GM19239 (cell line): ENCODE results near the gene CNBP.
"Not testable (repeated sequence)": the region's sequence is repeated elsewhere in the genome, so short reads cannot be mapped to it uniquely, and the experiment has no call there.

ENCODE experiments used
- DNase-seq: peaks from one replicate; pipeline ENCODE4 v3.0.0; 2011; ENCODE audit warnings: low spot score; ENCODE audit not compliant: insufficient read length
- FAIRE-seq: peaks from 2 replicates; lab custom pipeline; 2011; peaks lifted over from hg19 to GRCh38; lab: Jason Lieb, UNC

CNBP gene

DNA sequence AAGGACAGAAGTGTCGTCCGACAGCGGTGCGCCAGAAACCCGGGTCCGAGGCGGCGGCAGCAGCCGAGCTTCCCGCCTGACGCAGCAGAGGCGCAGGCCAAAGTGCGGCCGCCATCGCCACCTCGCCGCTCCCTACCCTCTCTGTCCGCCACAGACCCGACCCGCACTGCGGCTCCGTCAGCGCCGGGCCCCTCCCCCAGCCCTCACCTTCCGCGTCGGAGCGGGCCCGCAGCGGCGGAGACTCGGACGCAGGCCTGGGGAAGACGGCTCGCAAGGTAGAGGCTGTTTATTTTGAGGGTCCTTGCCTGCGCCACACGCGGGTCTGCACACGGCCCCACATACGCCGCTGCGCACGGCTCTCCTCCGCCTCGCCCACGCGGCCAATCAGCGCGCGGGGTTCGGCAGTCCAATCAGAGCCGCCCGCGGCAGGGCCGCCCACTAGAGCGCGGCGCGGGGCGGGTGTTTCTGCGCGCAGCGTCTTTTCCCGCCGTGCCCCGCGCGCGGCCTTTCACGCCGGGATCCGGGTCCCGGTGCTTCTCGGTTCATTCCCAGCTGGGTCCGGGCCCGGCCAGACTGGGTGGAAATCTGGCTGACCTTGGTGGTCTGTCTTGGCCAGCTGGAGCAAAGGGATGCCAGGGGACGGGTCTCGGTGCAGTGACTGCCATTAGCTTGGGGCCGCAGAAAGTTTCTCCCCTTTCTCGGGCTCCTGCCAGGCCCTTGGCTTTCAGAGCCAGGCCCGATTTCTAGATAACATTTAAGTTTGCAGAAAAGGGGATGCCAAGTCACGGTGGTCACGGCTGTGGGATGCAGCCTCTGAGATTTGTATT lies at the start of gene CNBP:
Gene CNBP (minus strand): TSS at position 328 of the 827 bp plus-strand sequence. CDS start 12,139 bp downstream, outside the sequence.
- FAIRE-seq (peak; percentile 82), DNase-seq (peak; percentile 88)

DNA sequence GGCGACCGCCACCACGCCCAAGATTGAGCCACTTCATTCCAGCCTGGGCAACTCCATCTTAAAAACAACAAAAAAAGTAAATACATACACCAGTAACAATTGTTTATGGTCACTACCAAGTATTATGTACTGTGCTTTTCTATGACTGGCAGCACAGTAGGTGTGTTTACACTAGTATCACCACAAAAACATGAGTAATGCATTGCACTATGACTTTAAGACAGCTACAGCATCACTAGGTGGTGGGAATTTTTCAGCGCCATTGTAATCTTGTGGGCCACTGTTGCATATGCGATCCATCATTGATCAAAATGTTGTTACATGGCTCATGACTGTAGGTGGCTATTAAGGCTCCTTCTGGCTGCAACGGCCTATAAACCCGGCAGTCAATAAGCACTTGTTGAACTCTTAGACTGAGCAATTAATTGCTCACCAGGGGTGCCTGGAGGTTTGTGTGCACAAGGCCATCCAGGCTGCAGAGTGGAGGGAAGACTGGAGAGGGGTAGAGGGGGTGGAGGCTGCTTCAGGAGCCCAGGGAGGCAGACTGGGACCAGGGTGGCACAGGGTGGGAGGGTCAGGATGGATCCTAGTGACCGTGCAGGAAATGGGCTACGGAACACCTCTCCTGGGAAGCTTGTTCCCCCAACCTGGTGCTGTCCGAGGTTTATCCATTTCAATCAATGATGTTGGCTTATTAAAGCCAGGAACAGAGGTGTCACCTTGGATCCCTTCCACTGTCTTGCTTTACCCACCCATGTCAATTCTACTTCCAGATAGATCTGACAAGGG lies 47.8 kb upstream of the CNBP start:
- FAIRE-seq (no peak), DNase-seq (no peak)

DNA sequence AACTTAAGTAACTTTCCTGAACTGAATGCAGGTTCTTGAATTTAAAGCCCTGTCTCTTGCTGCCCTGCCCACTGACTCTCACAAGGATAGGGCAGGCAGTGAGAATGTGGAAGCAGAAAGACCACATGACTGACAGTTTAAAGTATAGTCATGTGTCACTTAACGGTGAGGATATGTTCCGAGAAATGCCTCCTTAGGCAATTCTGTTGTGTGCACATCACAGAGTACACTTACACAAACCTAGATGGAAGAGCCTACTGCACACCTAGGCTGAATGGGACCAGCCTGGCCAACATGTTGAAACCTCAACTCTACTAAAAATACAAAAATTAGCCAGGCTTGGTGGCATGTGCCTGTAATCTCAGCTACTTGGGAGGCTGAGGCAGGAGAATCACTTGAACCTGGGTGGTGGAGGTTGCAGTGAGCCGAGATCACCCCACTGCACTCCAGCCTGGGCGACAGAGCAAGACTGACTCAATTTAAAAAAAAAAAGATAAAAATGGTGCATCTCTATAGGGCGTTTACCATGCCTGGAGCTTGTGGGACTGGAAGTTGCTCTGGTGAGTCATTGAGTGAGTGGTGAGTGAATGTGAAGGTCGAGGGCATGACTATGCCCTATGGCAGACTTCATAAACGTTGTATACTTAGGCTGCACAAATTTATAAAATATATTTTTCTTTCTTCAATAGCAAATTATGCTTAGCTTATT lies 46.8 kb upstream of the CNBP start:
- FAIRE-seq (no peak), DNase-seq (no peak)

DNA sequence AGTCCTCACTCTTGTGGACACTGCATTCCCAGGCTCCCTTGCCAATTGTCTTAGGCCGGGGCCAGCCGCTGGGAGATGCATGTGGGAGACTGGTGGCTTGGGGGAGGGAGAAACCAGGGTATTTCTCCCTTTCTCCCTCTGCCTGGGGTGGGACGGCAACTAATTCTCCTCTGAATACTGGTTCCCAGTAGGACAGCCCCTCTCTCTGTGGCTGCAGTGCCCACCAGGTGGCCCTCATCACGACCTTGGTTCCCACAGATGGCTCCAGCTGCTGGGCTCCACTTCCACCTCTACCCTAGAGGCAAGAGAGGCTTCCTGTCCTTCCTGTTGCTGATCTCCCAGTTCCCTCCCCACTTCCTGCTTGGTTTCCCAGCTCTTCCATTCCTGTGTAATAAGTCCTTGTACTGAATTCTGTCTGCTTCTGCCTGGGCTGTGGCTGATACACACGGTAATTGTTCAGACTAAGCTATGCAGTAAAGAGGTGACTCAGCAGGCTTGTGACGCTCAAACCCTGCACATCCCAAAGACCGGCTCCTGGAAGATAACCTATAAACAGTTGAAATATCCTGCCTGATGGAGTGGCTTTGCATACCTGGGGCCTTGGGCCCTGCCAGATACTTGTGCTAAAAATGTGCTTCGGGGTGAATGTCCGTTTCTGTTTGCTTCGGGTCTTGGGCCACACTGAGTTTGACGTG lies 45.3 kb upstream of the CNBP start:
- FAIRE-seq (no peak), DNase-seq (no peak)

DNA sequence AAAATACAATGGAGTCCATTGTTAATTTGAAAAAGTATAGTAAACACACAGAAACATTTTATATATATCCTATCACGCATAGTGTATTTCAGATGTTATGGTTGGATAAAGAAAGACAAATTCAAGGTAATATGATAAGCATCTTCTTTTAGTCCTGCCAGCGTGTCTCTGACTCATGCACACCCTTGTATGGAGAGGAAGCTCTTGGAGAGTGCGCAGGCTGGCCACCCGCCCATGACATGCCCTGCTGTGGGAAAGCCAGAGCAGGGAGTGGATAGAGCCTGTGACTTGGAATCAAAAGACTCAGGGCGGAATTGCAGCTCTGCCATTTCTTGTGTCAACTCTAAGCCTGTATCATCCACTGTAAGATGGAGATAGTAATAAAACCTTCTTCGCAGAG lies 42.7 kb upstream of the CNBP start:
- no peak for FAIRE-seq
- no peak for DNase-seq

DNA sequence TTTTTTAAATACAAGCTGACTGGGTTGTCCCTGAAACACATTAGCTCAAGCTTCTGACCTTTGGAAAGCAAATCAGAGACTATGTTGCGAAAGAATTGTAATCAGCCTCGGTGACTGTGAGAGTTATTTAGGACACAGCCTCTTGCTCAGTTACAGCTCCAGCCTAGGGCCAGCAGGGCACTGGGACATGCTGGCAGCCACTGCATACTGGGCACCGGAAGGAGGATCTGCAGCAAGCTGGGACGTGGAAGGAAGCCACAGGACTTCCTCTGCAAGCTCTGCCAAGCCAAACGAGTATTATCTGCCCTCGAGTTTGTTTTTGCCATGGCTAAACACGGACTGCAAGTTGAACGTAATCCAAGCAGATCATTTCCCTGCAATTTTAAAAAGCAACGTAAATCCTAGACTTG lies 41.3 kb upstream of the CNBP start:
- FAIRE-seq (no peak), DNase-seq (peak; percentile 23)

DNA sequence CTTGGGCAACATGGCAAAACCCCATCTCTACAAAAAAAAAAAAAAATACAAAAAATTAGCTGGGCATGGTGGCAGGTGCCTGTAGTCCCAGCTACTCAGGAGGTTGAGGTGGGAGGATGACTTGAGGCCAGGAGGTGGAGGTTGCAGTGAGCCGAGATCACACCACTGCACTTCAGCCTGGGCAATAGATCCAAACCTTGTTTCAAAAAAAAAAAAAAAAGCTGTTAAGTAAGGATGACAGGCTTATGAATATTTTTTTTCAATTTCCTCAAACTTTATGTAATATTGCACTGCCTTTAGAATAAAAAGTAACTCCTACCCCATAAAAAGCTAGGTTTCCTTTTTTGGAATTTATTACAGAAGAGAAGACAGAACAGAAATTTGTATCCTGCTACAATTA lies 40.7 kb upstream of the CNBP start:
- not testable (repeated sequence) for DNase-seq, FAIRE-seq

DNA sequence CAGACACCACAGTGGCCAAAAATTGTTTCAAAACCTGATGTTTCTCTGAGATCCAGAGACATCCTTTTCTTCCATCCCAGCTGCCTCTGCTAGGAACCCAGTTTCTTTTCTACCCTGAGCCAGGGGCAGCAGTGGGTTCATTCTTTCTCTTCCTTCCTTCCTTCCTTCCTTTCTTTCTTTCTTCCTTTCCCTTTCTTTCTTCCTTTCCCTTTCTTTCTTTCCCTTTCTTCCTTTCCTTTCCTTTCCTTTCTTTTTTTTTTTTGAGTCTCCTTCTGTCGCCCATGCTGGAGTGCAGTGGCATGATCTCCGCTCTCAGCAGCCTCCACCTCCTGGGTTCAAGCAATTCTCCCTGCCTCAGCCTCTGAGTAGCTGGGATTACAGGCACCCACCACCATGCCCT lies 35.0 kb upstream of the CNBP start:
- DNase-seq (no peak), FAIRE-seq (no peak)

DNA sequence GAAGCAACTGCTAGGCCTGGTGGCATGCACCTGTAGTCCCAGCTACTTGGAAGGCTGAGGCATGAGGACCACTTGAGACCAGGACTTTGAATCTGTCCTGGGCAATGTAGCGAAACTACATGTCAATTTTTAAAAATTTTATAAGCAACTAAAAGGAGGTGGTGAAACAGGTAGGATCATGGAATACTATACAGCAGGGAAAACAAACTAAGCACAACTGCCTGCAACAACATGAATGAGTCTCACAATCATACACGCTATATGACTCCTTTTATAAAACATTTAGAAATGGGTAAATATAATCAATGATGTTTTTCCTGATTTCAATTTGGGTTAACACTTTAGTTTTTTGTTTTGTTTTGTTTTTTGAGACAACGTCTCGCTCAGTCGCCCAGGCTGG lies 29.5 kb upstream of the CNBP start:
- DNase-seq (no peak), FAIRE-seq (no peak)

DNA sequence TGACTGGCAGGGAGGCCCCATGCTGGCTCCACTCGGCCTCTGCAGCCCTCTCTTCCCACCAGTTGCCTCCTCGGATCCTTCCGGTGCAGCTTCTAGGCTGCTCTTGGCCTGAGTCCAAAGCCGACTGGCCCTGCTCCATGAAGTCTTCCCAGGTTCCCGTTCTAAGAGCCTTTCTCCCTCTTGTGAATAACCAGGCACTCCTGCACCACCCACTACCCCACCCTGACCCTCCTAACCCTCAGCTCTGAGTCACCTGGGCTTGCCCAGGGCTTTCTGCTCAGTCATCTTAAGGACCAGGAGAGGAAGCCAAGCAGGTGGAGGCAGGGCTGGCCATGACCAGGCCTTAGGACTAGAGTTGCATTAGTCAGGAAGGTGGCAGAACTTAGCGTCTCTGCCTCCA lies 28.1 kb upstream of the CNBP start:
- no peak for FAIRE-seq
- DNase-seq = no peak

DNA sequence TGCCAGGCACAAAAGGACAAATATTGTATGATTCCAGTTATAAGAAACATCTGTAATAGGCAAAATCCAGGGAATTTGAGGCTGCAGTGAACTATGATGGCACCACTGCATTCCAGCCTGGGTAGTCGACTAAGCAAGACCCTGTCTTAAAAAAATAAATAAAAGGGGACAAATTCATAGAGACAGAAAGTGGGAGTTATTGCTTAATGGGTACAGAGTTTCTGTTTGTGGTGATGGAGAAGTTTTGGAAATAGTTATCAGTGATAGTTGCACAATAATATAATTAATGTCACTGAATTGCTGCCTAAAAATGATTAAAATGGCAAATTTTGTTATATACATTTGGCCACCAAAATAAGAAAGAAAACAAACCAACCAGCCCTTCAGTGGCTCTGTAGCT lies 27.6 kb upstream of the CNBP start:
- DNase-seq = no peak
- FAIRE-seq = no peak

DNA sequence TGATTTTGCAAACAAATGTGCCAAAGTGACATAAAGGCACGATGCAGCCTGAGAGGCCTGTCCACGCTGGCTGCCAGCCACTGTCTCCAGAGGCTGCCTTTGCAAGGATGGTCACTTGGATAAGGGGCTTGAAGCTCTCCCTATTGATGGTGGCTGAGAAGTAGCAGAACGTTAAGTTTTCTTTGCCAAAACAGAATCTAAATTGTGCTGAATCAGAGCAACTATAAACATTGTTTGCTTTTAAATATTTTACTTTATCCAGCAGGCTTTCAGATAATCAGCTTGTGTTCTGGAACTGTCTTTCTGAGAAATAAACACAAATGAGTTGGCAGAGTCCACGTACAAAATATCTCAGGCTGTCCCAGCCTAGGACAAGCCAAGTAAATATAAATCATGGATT lies 23.8 kb upstream of the CNBP start:
- FAIRE-seq (no peak), DNase-seq (no peak)

DNA sequence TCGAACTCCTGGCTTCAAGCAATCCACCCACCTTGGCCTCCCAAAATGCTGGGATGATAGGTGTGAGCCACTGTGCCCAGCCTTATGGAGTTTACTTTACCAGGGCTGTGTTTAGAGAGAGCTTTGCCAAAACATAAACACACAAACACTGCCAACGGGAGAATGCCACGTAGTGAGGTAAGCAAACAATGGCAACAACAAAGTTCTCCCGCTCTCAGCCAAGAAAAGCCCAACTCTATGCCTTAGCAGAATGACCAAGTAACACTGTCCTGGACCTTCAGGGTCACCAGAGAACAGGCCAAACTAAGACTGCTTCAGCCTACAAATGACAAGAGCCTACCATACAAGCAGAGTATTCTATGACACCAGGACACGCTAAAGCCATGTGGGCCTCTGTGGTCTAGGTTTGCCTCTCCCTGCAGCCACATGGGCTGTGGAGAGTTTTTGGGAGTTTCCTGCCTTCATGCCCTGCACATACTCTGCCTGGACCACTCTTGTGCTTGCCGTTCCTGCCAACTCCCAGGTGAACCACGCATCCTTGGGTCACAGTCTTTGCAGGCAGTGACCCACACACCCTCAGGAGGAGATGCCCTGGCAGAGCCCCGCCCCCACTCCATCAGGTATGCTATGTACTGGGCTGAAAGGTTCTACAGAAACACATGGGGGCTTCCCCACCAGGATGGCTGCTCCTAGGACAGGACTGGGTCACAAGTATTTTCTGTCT lies 21.6 kb upstream of the CNBP start:
- no peak for FAIRE-seq
- DNase-seq = no peak

DNA sequence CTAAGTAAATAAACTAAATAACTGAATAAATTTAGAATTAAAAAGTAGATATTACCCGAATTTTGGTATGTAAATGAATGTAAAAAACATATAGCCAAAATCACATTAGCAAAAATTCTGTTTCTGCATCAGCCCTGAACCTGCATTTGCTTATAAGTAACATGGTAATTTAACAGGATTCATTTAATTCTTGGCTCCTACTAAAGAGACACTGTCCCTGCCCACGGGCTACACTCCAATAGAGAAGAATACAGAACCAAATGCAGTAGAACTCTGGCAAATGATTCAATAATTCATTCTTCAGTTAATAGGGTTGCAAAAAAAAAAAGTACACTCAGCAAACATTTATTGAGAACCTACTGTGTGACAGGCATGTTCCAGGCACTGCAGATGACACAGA lies 20.8 kb upstream of the CNBP start:
- FAIRE-seq = no peak
- no peak for DNase-seq

DNA sequence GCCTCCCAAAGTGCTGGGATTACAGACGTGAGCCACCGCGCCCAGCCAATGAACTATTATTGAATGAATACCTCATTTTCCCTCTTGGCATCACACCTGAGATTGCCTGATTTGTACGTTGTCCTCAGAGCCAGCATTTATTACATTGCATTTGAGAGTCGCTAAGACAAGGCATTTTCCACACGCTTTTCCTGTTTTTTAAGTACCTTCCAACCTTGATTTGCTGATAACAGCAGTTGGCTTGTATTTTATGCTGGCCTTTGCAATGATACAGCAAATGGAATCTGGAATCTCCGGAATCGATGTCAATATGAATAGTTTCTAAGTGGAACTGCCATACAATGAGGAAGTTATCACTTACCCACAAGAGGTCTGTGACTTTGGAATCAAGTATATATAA lies 15.7 kb upstream of the CNBP start:
- DNase-seq = no peak
- FAIRE-seq = no peak

DNA sequence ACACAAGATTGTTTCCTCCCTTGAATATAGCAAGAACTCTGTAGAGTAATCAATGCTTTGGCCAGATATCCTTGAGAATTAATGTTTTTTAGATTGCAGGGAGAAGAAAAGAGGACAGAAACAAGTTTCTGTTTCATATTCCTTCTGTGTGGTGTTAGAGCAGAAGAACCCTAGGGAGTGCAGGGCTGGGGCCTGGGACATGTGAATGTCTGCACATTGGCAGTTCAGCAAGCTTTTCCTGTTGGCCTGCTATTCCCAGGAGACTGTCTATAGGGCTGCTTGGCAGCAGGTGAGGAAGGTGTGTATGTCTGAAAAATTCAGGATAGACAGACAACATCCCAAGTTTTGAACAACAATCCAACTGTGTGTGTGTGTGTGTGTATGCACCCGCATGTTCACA lies 13.6 kb upstream of the CNBP start:
- DNase-seq (no peak), FAIRE-seq (no peak)

DNA sequence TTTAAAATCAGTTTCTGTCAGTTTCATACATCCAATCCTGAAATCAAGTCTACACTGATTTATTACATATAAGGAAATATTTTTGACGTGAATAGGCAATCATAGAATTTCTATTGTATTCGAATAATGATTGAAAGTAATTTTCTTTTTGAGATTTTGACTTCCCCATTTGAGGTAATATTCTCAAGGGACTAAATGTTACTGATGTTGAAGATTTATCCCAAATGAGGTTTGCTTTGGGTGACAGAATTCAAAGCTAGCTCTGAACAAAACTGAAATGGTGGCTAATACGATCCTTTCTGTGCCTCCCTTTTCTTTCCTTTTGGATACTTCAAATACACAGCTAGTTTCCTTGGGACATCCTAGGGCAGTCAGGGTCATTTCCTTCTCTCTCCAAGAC lies 12.9 kb upstream of the CNBP start:
- FAIRE-seq (no peak), DNase-seq (no peak)

DNA sequence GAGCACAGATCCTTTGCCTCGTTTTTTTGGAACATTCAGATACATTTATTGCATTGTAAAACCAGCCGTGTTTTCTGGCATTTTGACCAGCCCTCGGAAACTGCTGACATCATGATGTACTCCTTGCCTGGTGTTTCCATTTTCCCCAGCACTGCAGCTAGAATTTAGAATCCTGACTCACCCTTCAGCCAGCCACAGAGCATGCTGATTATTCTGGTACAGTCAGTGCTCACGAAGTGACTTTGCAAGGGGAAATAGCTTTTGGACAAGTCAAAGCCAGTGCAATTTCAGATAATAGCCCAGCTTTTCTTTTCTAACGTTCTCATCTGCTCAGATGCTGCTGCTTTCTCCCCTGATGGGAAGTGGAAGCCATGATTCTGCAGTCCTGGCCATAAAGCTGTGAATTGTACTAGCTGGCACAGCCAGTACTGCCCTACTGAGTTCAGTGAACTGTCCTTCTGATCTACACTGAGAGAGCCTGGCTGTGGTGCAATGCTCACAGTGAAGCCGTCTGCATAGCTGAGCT lies 12.1 kb upstream of the CNBP start:
- no peak for DNase-seq
- FAIRE-seq = no peak

DNA sequence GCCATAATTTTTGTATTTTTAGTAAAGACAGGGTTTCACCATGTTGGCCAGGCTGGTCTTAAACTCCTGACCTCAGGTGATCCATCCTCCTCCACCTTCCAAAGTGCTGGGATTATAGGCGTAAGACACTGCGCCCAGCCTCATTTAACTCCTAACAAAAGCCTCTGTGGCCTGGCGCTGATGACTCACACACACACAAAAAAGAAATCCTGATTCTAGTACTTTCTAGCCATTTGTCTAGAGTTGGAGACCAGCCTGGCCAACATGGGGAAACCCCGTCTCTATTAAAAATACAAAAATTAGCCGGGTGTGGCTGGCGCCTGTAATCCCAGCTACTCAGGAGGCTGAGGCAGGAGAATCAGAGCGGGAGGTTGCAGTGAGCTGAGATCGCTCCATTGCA lies 6.1 kb upstream of the CNBP start:
- not testable (repeated sequence) for FAIRE-seq, DNase-seq
